HL-60 (cell line): ENCODE measurements around the gene CAMTA1.

Source experiments
- DNase-seq, 2 experiments: peaks; one replicate each; pipeline ENCODE4 v3.0.0-alpha.2; 2010 to 2020; ENCODE audit warnings: low read depth in 1 of 2, low spot score in 1 of 2
- H3K27ac ChIP-seq: fragments of 250-450 bp; sonication (Bioruptor Pico); replicated peaks from 2 replicates; pipeline ENCODE4 v1.5.1; 2020; ENCODE audit warnings: mild to moderate bottlenecking, moderate library complexity
- H3K27me3 ChIP-seq: fragments of 250-450 bp; sonication (Bioruptor Pico); 2 replicates; pipeline ENCODE4 v1.5.1; 2021; ENCODE audit warnings: mild to moderate bottlenecking, moderate library complexity; ENCODE audit not compliant: insufficient read depth, poor library complexity, severe bottlenecking
- H3K4me3 ChIP-seq: replicated peaks from 2 replicates; pipeline ENCODE4 v1.5.1; 2011; ENCODE audit warnings: mild to moderate bottlenecking, control low read depth, low read length; ENCODE audit not compliant: insufficient read depth
- GABPA ChIP-seq: IDR thresholded peaks from 2 replicates; pipeline ENCODE4 v1.6.1; 2012; ENCODE audit warnings: low read depth
- POLR2AphosphoS5 ChIP-seq: IDR thresholded peaks from 2 replicates; pipeline ENCODE4 v1.6.1; 2012; ENCODE audit warnings: low read depth
- SPI1 ChIP-seq: IDR thresholded peaks from 2 replicates; pipeline ENCODE4 v1.6.1; 2012; ENCODE audit warnings: low read depth, mild to moderate bottlenecking, borderline replicate concordance
- TF ChIP-seq, protein P1 (sequence below): IDR thresholded peaks from one replicate; pipeline ENCODE4 v1.5.1; 2011; ENCODE audit warnings: low read length, control low read depth, inconsistent platforms; ENCODE audit not compliant: insufficient read depth
- TF ChIP-seq, protein P2 (sequence below): IDR thresholded peaks from 2 replicates; pipeline ENCODE4 v1.6.1; 2012; ENCODE audit warnings: low read depth; ENCODE audit not compliant: insufficient replicate concordance

The CAMTA1 gene

DNA sequence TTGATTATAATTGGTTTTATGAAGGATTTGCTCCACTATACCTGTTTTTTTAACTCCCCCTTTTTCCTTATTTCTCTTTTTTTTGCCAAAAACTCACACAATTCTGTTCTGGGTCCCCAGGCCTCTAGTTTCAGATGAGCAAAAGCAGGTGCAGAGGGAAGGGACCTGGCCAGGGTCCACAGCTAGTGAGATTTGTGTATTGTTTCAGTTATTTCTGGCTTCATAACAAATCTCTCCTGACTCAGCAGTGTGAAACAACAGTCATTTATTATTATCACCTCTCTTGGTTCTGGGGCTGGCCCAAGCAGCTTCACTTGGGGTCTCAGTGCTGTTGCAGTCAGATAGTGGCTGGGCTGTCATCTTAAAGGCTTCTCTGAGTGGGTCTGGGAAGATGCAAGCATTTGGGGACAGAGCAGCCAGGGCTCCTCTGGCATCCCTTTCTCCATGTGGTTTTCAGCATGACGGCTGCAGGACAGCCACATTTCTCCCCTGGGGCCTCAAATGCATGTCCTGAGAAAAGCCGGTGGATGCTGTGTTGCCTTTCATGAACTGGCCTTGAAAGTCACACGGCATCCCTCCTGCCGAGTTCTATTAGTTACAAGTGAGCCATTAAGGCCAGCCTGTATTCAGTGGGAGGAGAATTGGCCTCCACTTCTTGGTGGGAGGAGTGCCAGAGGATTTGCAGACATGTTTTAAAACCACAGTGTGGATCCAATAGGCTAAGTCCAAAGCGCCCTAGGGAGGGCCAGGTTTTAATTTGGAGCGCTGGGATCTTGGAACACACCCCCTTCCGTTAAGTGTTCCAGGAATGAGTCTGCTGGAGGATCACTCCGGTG is 137.1 kb downstream of the CAMTA1 start:
- H3K27ac ChIP-seq: no peak overlapping the region
- no peak for DNase-seq
- H3K27me3 ChIP-seq: no peaks in the 10 kb centered on the region
- TF ChIP-seq SPI1 (no peak), POLR2AphosphoS5 (no peak)
- TF ChIP-seq, protein P1, sequence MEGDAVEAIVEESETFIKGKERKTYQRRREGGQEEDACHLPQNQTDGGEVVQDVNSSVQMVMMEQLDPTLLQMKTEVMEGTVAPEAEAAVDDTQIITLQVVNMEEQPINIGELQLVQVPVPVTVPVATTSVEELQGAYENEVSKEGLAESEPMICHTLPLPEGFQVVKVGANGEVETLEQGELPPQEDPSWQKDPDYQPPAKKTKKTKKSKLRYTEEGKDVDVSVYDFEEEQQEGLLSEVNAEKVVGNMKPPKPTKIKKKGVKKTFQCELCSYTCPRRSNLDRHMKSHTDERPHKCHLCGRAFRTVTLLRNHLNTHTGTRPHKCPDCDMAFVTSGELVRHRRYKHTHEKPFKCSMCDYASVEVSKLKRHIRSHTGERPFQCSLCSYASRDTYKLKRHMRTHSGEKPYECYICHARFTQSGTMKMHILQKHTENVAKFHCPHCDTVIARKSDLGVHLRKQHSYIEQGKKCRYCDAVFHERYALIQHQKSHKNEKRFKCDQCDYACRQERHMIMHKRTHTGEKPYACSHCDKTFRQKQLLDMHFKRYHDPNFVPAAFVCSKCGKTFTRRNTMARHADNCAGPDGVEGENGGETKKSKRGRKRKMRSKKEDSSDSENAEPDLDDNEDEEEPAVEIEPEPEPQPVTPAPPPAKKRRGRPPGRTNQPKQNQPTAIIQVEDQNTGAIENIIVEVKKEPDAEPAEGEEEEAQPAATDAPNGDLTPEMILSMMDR: no peak
- TF ChIP-seq, protein P2, sequence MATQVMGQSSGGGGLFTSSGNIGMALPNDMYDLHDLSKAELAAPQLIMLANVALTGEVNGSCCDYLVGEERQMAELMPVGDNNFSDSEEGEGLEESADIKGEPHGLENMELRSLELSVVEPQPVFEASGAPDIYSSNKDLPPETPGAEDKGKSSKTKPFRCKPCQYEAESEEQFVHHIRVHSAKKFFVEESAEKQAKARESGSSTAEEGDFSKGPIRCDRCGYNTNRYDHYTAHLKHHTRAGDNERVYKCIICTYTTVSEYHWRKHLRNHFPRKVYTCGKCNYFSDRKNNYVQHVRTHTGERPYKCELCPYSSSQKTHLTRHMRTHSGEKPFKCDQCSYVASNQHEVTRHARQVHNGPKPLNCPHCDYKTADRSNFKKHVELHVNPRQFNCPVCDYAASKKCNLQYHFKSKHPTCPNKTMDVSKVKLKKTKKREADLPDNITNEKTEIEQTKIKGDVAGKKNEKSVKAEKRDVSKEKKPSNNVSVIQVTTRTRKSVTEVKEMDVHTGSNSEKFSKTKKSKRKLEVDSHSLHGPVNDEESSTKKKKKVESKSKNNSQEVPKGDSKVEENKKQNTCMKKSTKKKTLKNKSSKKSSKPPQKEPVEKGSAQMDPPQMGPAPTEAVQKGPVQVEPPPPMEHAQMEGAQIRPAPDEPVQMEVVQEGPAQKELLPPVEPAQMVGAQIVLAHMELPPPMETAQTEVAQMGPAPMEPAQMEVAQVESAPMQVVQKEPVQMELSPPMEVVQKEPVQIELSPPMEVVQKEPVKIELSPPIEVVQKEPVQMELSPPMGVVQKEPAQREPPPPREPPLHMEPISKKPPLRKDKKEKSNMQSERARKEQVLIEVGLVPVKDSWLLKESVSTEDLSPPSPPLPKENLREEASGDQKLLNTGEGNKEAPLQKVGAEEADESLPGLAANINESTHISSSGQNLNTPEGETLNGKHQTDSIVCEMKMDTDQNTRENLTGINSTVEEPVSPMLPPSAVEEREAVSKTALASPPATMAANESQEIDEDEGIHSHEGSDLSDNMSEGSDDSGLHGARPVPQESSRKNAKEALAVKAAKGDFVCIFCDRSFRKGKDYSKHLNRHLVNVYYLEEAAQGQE: no peak
- H3K4me3 ChIP-seq: no peak overlapping the region

DNA sequence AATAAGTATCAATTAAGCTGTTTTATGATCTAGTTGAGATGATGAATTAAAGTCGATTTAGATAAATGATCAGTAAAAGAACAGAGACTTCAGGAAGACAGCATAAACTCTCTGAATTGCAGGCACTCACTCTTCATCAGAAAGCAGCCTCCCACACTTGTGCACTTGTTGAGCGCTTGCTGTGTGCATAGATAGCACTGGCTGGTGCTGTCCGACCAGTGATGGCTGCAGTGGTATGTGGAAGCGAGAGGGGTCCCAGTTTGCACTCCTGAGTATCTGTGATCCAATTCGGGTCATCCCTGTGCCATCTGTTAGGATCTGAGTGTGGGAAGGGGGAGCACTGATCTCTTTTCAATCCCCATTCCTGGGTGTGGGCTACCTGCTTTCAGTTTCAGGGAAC is 137.8 kb downstream of the CAMTA1 start:
- H3K27ac ChIP-seq: no peak overlapping the region
- TF ChIP-seq GABPA (no peak), SPI1 (no peak), POLR2AphosphoS5 (no peak)
- TF ChIP-seq, protein P1: no peak
- TF ChIP-seq, protein P2: no peak
- no peak for DNase-seq
- H3K4me3 ChIP-seq: no peak overlapping the region
- H3K27me3 ChIP-seq: no peaks in the 10 kb centered on the region

DNA sequence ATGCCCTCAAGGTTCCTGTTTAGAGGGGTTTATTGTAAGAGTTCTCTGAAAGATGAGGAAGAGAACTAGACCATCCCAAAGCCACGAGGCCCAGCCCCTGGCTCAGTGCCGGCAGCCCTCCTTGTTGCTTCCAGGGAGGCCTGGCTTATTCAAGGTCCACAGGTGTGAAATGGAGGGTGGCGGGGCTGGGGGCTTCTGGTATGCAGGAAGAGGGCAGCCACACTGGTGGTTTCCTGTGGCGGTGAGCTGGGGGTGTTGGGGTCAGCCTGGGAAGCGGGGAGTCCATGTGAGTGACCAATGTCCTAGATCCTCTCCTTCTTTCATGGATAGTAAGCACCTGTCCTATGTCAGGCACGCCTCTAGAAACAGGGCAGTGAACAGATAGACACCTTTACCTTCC is 138.2 kb downstream of the CAMTA1 start:
- no peak for DNase-seq
- TF ChIP-seq, protein P2: no peak
- TF ChIP-seq POLR2AphosphoS5 (no peak), SPI1 (no peak), GABPA (no peak)
- TF ChIP-seq, protein P1: no peak
- no peak overlapping the region for H3K27ac ChIP-seq
- no peaks in the 10 kb centered on the region for H3K27me3 ChIP-seq
- no peak overlapping the region for H3K4me3 ChIP-seq
